H9 (cell line): Measurements from ENCODE around the gene RPS27A. TPM values are rescaled to one million over a fixed set of nuclear protein-coding genes. Genes with fewer than 3 reads are reported as not detected.

Experiments
- DNase-seq: peaks from one replicate; pipeline ENCODE4 v3.0.0-alpha.2; 2017
- H2AFZ ChIP-seq: one replicate; pipeline ENCODE4 v1.6.1; 2013; ENCODE audit warnings: mild to moderate bottlenecking, low read length, control low read depth, moderate library complexity
- H2AK5ac ChIP-seq: 2 replicates; pipeline ENCODE4 v1.6.1; 2013; ENCODE audit warnings: low read length, control low read depth, mixed read lengths; ENCODE audit not compliant: insufficient read length
- H2BK120ac ChIP-seq: one replicate; pipeline ENCODE4 v1.6.1; 2013; ENCODE audit warnings: low read depth, mild to moderate bottlenecking, low read length, control low read depth, inconsistent platforms; ENCODE audit not compliant: poor library complexity, severe bottlenecking
- H2BK12ac ChIP-seq: 2 replicates; pipeline ENCODE4 v1.6.1; 2013; ENCODE audit warnings: low read length, control low read depth, mixed read lengths, low read depth; ENCODE audit not compliant: insufficient read length
- H2BK15ac ChIP-seq: 2 replicates; pipeline ENCODE4 v1.6.1; 2013; ENCODE audit warnings: low read depth, low read length, control low read depth
- H2BK20ac ChIP-seq: one replicate; pipeline ENCODE4 v1.6.1; 2013; ENCODE audit warnings: low read depth, mild to moderate bottlenecking, low read length, control low read depth, inconsistent platforms; ENCODE audit not compliant: poor library complexity, severe bottlenecking
- H2BK5ac ChIP-seq: 2 replicates; pipeline ENCODE4 v1.6.1; 2013; ENCODE audit warnings: low read length, control low read depth, mixed read lengths; ENCODE audit not compliant: insufficient read length
- H3K14ac ChIP-seq: 2 replicates; pipeline ENCODE4 v1.6.1; 2013; ENCODE audit warnings: low read length, control low read depth; ENCODE audit not compliant: insufficient read depth
- H3K18ac ChIP-seq: 2 replicates; pipeline ENCODE4 v1.6.1; 2013; ENCODE audit warnings: low read depth, mild to moderate bottlenecking, mixed read lengths, low read length, control low read depth; ENCODE audit not compliant: insufficient read length
- H3K23ac ChIP-seq: 2 replicates; pipeline ENCODE4 v1.6.1; 2013; ENCODE audit warnings: low read length, control low read depth, mixed read lengths, low read depth; ENCODE audit not compliant: insufficient read length
- H3K23me2 ChIP-seq: 2 replicates; pipeline ENCODE4 v1.6.1; 2013; ENCODE audit warnings: low read depth, mild to moderate bottlenecking, mixed read lengths, low read length, control low read depth; ENCODE audit not compliant: insufficient read length, poor library complexity, severe bottlenecking
- H3K27ac ChIP-seq: 2 replicates; pipeline ENCODE4 v1.5.1; 2013; ENCODE audit warnings: low read length, control low read depth, mixed read lengths, low read depth; ENCODE audit not compliant: insufficient read length
- H3K27me3 ChIP-seq: 2 replicates; pipeline ENCODE4 v1.6.1; 2013; ENCODE audit warnings: low read length, control low read depth, inconsistent platforms; ENCODE audit not compliant: insufficient read depth
- H3K4ac ChIP-seq: 2 replicates; pipeline ENCODE4 v1.6.1; 2013; ENCODE audit warnings: low read depth, mild to moderate bottlenecking, control low read depth, inconsistent platforms, low read length, moderate library complexity
- H3K4me1 ChIP-seq: 2 replicates; pipeline ENCODE4 v1.6.1; 2013; ENCODE audit warnings: low read length, control low read depth, inconsistent platforms; ENCODE audit not compliant: insufficient read depth
- H3K4me2 ChIP-seq: 2 replicates; pipeline ENCODE4 v1.6.1; 2013; ENCODE audit warnings: low read length, control low read depth, mixed read lengths; ENCODE audit not compliant: insufficient read length, insufficient read depth
- H3K56ac ChIP-seq: 2 replicates; pipeline ENCODE4 v1.6.1; 2013; ENCODE audit warnings: low read depth, mild to moderate bottlenecking, mixed read lengths, low read length, control low read depth; ENCODE audit not compliant: insufficient read length
- H3K79me1 ChIP-seq: 2 replicates; pipeline ENCODE4 v1.6.1; 2013; ENCODE audit warnings: low read depth, mild to moderate bottlenecking, moderate library complexity, low read length, control low read depth, inconsistent platforms; ENCODE audit not compliant: insufficient read depth, poor library complexity, severe bottlenecking
- H3K79me2 ChIP-seq: 2 replicates; pipeline ENCODE4 v1.6.1; 2013; ENCODE audit warnings: low read length, control low read depth, inconsistent platforms; ENCODE audit not compliant: insufficient read depth
- H3K9ac ChIP-seq: 2 replicates; pipeline ENCODE4 v1.6.1; 2013; ENCODE audit warnings: low read length, control low read depth, mixed read lengths; ENCODE audit not compliant: insufficient read length; ENCODE audit errors: extremely low read depth
- H3K9me3 ChIP-seq: one replicate; pipeline ENCODE4 v1.6.1; 2013; ENCODE audit warnings: low read depth, low read length, inconsistent platforms; ENCODE audit not compliant: control insufficient read depth
- H3T11ph ChIP-seq: one replicate; pipeline ENCODE4 v1.6.1; 2013; ENCODE audit warnings: mild to moderate bottlenecking, low read length, control low read depth, inconsistent platforms
- H4K20me1 ChIP-seq: one replicate; pipeline ENCODE4 v1.6.1; 2013; ENCODE audit not compliant: control insufficient read depth, insufficient read length, insufficient read depth
- H4K5ac ChIP-seq: 2 replicates; pipeline ENCODE4 v1.6.1; 2013; ENCODE audit warnings: low read depth, mild to moderate bottlenecking, mixed read lengths, low read length, control low read depth; ENCODE audit not compliant: insufficient read length
- H4K8ac ChIP-seq: replicated peaks from 2 replicates; pipeline ENCODE4 v1.6.1; 2013; ENCODE audit warnings: low read length, control low read depth, mixed read lengths, low read depth; ENCODE audit not compliant: insufficient read length
- H4K91ac ChIP-seq: 2 replicates; pipeline ENCODE4 v1.6.1; 2013; ENCODE audit warnings: low read depth, mild to moderate bottlenecking, moderate library complexity, mixed read lengths, low read length, control low read depth; ENCODE audit not compliant: insufficient read length
- H3K27ac Mint-ChIP-seq, 3 experiments: 2 replicates in 2 of 3; 3 replicates in 1 of 3; pipeline ENCODE4 v1.8.0; 2020 to 2021; ENCODE audit warnings: mixed read lengths in 3 of 3, mild to moderate bottlenecking in 1 of 3, moderate library complexity in 1 of 3
- H3K27me3 Mint-ChIP-seq: 2 replicates; pipeline ENCODE4 v1.8.0; 2021; ENCODE audit warnings: low read depth, mild to moderate bottlenecking, moderate library complexity, mixed read lengths
- H3K36me3 Mint-ChIP-seq, 3 experiments: 2 replicates in 2 of 3; 3 replicates in 1 of 3; pipeline ENCODE4 v1.8.0; 2020 to 2021; ENCODE audit warnings: low read depth in 3 of 3, mixed read lengths in 3 of 3; ENCODE audit not compliant: insufficient read depth in 1 of 3
- H3K4me1 Mint-ChIP-seq, 2 experiments: 2 replicates each; pipeline ENCODE4 v1.8.0; 2020; ENCODE audit warnings: mixed read lengths in 2 of 2
- H3K4me3 Mint-ChIP-seq, 2 experiments: 2 replicates in 1 of 2; 3 replicates in 1 of 2; pipeline ENCODE4 v1.8.0; 2020 to 2021; ENCODE audit warnings: mild to moderate bottlenecking in 2 of 2, mixed read lengths in 2 of 2, moderate library complexity in 1 of 2
- H3K9me3 Mint-ChIP-seq, 2 experiments: 2 replicates in 1 of 2; 3 replicates in 1 of 2; pipeline ENCODE4 v1.8.0; 2020; ENCODE audit warnings: mild to moderate bottlenecking in 2 of 2, mixed read lengths in 2 of 2, moderate library complexity in 1 of 2
- CTCF ChIP-seq: fragments of 200-600 bp; sonication (generic); conservative IDR thresholded peaks from 3 replicates; pipeline ENCODE4 v1.8.0; 2021; ENCODE audit warnings: antibody characterized with exemption, mild to moderate bottlenecking
- total RNA-seq: library from RNA; stranded (reverse); gene quantifications from 2 replicates; pipeline ENCODE4 v1.2.1, GENCODE V29; 2021

RPS27A gene
- total RNA-seq, 1 experiment from 2014 or later, result 1,415 TPM

DNA sequence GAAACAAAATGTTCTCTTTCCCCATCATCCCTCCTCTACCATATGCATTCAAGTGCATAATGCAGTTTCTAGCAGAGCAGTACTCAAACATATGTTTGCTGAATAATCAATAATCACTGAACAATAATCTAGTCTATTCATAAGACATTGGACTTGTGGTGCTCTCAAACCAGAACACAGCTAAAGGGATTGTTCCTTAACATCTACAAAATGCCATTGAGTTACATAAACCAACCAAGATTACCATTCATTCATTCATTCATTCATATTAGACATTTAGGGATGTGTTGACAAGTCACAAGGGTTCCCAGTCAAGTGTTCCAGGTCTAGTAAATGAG is 4.3 kb upstream of the RPS27A start:
- Mint-ChIP-seq H3K27ac (no peak overlapping the region), H3K9me3 (no peaks in the 10 kb centered on the region; a peak in 1 of 5 replicates), H3K4me3 (no peak overlapping the region), H3K36me3 (peaks cover 7 to 23% (median 12%) of the 10 kb centered on the region in 3 experiments), H3K27me3 (no peaks in the 10 kb centered on the region; the same call in 1 of the 2 replicates), H3K4me1 (peaks cover 19 to 23% of the 10 kb centered on the region in 2 experiments)
- Histone ChIP-seq H3K56ac (no peak overlapping the region), H3K27ac (no peak overlapping the region), H3K4me1 (no peaks in the 10 kb centered on the region), H3K14ac (no peak overlapping the region), H3K79me1 (peaks cover 2% of the 10 kb centered on the region), H2AK5ac (no peak overlapping the region), H3K79me2 (peaks cover 6% of the 10 kb centered on the region; the same call in 1 of the 2 replicates), H3K27me3 (no peaks in the 10 kb centered on the region), H2AFZ (no peak overlapping the region), H4K8ac (no peak overlapping the region), H3K4ac (no peak overlapping the region), H2BK15ac (no peak overlapping the region), H3K9me3 (no peaks in the 10 kb centered on the region), H4K5ac (no peak overlapping the region), H3K9ac (no peak overlapping the region), H4K20me1 (no peaks in the 10 kb centered on the region), H2BK120ac (no peak overlapping the region), H4K91ac (no peak overlapping the region), H3T11ph (no peak overlapping the region), H2BK12ac (no peak overlapping the region), H3K23ac (no peak overlapping the region), H2BK5ac (no peak overlapping the region), H2BK20ac (no peak overlapping the region), H3K18ac (no peak overlapping the region), H3K23me2 (peaks cover 6% of the 10 kb centered on the region), H3K4me2 (no peak overlapping the region)
- TF ChIP-seq CTCF, result no peak
- no peak for DNase-seq
